Measurements from ENCODE around the gene NRG2.

GRCh38 chr5:139877129-139877597 is 165.9 kb downstream of the NRG2 start:
- TF ChIP-seq CTCF (conservative IDR thresholded peaks at IDR 0.05; ENCODE audit: low read depth, low read length) (no peak), EZH2 (IDR thresholded peaks at IDR 0.05; ENCODE audit: borderline replicate concordance, low read depth, low read length, poor library complexity, severe bottlenecking) (no peak)
